ENCODE results near the gene POLDIP2.
"Not testable (repeated sequence)": the region's sequence is repeated elsewhere in the genome, so short reads cannot be mapped to it uniquely, and the experiment has no call there.

The POLDIP2 gene

GRCh38 chr17:28343491-28343932 lies 13.8 kb downstream of the POLDIP2 start:
- no peak for DNase-seq (ENCODE audit: extremely low spot score)
- ChIA-PET CTCF (interaction anchor here (2.5 kb wide), 1 partner anchor 14 kb away, joined by 8 read pairs; the partner anchor contains the start of gene POLDIP2), POLR2A (no interaction called here)
- TF ChIP-seq CTCF (IDR thresholded peaks at IDR 0.05; ENCODE audit: control extremely low read depth, extremely low read depth, low read depth, missing control alignments): no peak

GRCh38 chr17:28342313-28342712 lies 15.0 kb downstream of the POLDIP2 start:
- CTCF ChIA-PET: interaction anchor here (1.1 to 1.2 kb wide), 2 partner anchors 11 to 16 kb away, joined by 3 read pairs; no protein-coding TSS in a partner anchor
- POLR2A ChIA-PET: no interaction called here
- TF ChIP-seq CTCF (IDR thresholded peaks at IDR 0.05; ENCODE audit: control extremely low read depth, extremely low read depth, low read depth, missing control alignments): no peak
- no peak for DNase-seq (ENCODE audit: extremely low spot score)

- no peak for TF ChIP-seq CTCF (IDR thresholded peaks at IDR 0.05; ENCODE audit: control extremely low read depth, extremely low read depth, low read depth, missing control alignments)
- ChIA-PET POLR2A (no interaction called here), CTCF (interaction anchor here (1.1 to 1.2 kb wide), 2 partner anchors 12 to 17 kb away, joined by 3 read pairs; no protein-coding TSS in a partner anchor)
- no peak for DNase-seq (ENCODE audit: extremely low spot score)
These were observed 15.8 kb downstream of the POLDIP2 start for GRCh38 chr17:28341516-28341915.

GRCh38 chr17:28340374-28340773 lies 17.0 kb downstream of the POLDIP2 start:
- DNase-seq (ENCODE audit: extremely low spot score): no peak
- TF ChIP-seq CTCF (IDR thresholded peaks at IDR 0.05; ENCODE audit: control extremely low read depth, extremely low read depth, low read depth, missing control alignments): no peak
- POLR2A ChIA-PET: no interaction called here
- CTCF ChIA-PET: no interaction called here

GRCh38 chr17:28339431-28339830 lies 17.9 kb downstream of the POLDIP2 start:
- ChIA-PET CTCF (interaction anchor here (1.3 kb wide), 1 partner anchor 12 kb away, joined by 5 read pairs; no protein-coding TSS in a partner anchor), POLR2A (interaction anchor here (0.7 kb wide), 1 partner anchor 92 kb away, joined by 4 read pairs; no protein-coding TSS in a partner anchor)
- DNase-seq (ENCODE audit: extremely low spot score): no peak
- no peak for TF ChIP-seq CTCF (IDR thresholded peaks at IDR 0.05; ENCODE audit: control extremely low read depth, extremely low read depth, low read depth, missing control alignments)

GRCh38 chr17:28338769-28339212 lies 18.5 kb downstream of the POLDIP2 start:
- POLR2A ChIA-PET: interaction anchor here (0.7 to 1.0 kb wide), 2 partner anchors 19 to 91 kb away, joined by 4 read pairs; partner anchors contain the start of gene POLDIP2

GRCh38 chr17:28338056-28338768 lies 19.1 kb downstream of the POLDIP2 start:
- no peak for DNase-seq (ENCODE audit: extremely low spot score)
- CTCF ChIA-PET: interaction anchor here (0.6 to 1.2 kb wide), 4 partner anchors 8 to 78 kb away, joined by 3 to 4 read pairs (median 3); no protein-coding TSS in a partner anchor
- TF ChIP-seq CTCF (IDR thresholded peaks at IDR 0.05; ENCODE audit: control extremely low read depth, extremely low read depth, low read depth, missing control alignments): no peak
- POLR2A ChIA-PET: interaction anchor here (1.0 kb wide), 1 partner anchor 19 kb away, joined by 4 read pairs; the partner anchor contains the start of gene POLDIP2

More at GRCh38 chr17:28338769-28339212, 18.5 kb downstream of the POLDIP2 start:
- CTCF ChIA-PET: interaction anchor here (1.3 kb wide), 1 partner anchor 12 kb away, joined by 5 read pairs; no protein-coding TSS in a partner anchor
- not testable (repeated sequence) for DNase-seq (ENCODE audit: extremely low spot score)
